ENCODE measurements around the gene CIRBP. TPM values are rescaled to one million over a fixed set of nuclear protein-coding genes. Genes with fewer than 3 reads are reported as not detected.

The CIRBP gene
- total and polyA plus RNA-seq, 2 donors (not counting 1 experiment from before 2014, with no cell fraction given), result 104 to 298 TPM

GRCh38 chr19:1260749-1261537, 8.2 kb upstream of the CIRBP start:
- H3K9ac ChIP-seq (ENCODE audit: insufficient read depth, low read length), result peak overlapping the region; percentile 92
- H3K27me3 ChIP-seq (ENCODE audit: control insufficient read depth, insufficient read depth, low read length), result no peaks in the 10 kb centered on the region
- peak; percentile 90 to 96 for DNase-seq (ENCODE audit: low read depth in 2 of 2)
- no peak overlapping the region for H2AFZ ChIP-seq (ENCODE audit: low read length)
- H4K20me1 ChIP-seq (ENCODE audit: control insufficient read depth, extremely low read depth, insufficient read depth, low read length), result no peaks in the 10 kb centered on the region
- peak overlapping the region; percentile 95 for H3K27ac ChIP-seq (ENCODE audit: insufficient read depth, low read length)
- peak overlapping the region; percentile 91 for H3K4me2 ChIP-seq (ENCODE audit: extremely low read depth, insufficient read depth, low read length)
- peaks cover 17% of the 10 kb centered on the region for H3K36me3 ChIP-seq (ENCODE audit: control insufficient read depth, insufficient read depth, low read length)
- TF ChIP-seq EZH2 (IDR thresholded peaks at IDR 0.05; ENCODE audit: low read length, missing control alignments), result no peak
- TF ChIP-seq, protein P1, sequence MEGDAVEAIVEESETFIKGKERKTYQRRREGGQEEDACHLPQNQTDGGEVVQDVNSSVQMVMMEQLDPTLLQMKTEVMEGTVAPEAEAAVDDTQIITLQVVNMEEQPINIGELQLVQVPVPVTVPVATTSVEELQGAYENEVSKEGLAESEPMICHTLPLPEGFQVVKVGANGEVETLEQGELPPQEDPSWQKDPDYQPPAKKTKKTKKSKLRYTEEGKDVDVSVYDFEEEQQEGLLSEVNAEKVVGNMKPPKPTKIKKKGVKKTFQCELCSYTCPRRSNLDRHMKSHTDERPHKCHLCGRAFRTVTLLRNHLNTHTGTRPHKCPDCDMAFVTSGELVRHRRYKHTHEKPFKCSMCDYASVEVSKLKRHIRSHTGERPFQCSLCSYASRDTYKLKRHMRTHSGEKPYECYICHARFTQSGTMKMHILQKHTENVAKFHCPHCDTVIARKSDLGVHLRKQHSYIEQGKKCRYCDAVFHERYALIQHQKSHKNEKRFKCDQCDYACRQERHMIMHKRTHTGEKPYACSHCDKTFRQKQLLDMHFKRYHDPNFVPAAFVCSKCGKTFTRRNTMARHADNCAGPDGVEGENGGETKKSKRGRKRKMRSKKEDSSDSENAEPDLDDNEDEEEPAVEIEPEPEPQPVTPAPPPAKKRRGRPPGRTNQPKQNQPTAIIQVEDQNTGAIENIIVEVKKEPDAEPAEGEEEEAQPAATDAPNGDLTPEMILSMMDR (conservative IDR thresholded peaks at IDR 0.05 in 1 of 2, IDR thresholded peaks at IDR 0.05 in 1 of 2; ENCODE audit: low read depth in 1 of 2, low read length in 2 of 2), result no peak
- H3K9me3 ChIP-seq (ENCODE audit: control insufficient read depth, insufficient read depth, low read depth, low read length), result no peaks in the 10 kb centered on the region
- peaks cover 18% of the 10 kb centered on the region for H3K79me2 ChIP-seq (ENCODE audit: control insufficient read depth, insufficient read depth, low read length)
- H3K4me1 ChIP-seq (ENCODE audit: control insufficient read depth, extremely low read depth, insufficient read depth, low read length), result peaks cover 53% of the 10 kb centered on the region
- H3K4me3 ChIP-seq (replicated peaks in 1 of 4; ENCODE audit: control extremely low read depth in 1 of 4, insufficient read depth in 1 of 4, low read depth in 3 of 4, low read length in 4 of 4), result peak overlapping the region; percentile 50 to 72 (median 60)

DNA sequence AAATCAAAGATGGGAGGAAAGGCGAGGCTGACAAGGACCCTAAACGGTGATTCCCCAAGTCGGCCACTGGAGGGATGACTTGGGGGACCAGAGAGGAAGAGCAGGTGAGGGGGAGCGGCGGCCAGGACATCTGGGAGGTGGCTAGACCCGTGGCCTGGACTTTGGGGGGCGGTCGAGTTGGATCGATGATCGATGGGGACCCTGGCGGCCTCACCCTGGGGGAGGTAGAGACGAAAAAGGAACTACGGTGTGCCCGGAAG, 7.7 kb upstream of the CIRBP start:
- Histone ChIP-seq H3K27ac (ENCODE audit: insufficient read depth, low read length) (peak overlapping the region; percentile 95), H3K4me3 (replicated peaks in 1 of 4; ENCODE audit: control extremely low read depth in 1 of 4, insufficient read depth in 1 of 4, low read depth in 3 of 4, low read length in 4 of 4) (peak overlapping the region; percentile 50 to 72 (median 60)), H3K79me2 (ENCODE audit: control insufficient read depth, insufficient read depth, low read length) (peaks cover 16% of the 10 kb centered on the region), H3K4me2 (ENCODE audit: extremely low read depth, insufficient read depth, low read length) (peak overlapping the region; percentile 91), H2AFZ (ENCODE audit: low read length) (no peak overlapping the region), H3K4me1 (ENCODE audit: control insufficient read depth, extremely low read depth, insufficient read depth, low read length) (peaks cover 56% of the 10 kb centered on the region), H3K9ac (ENCODE audit: insufficient read depth, low read length) (peak overlapping the region; percentile 92), H3K36me3 (ENCODE audit: control insufficient read depth, insufficient read depth, low read length) (peaks cover 15% of the 10 kb centered on the region), H4K20me1 (ENCODE audit: control insufficient read depth, extremely low read depth, insufficient read depth, low read length) (no peaks in the 10 kb centered on the region), H3K27me3 (ENCODE audit: control insufficient read depth, insufficient read depth, low read length) (no peaks in the 10 kb centered on the region), H3K9me3 (ENCODE audit: control insufficient read depth, insufficient read depth, low read depth, low read length) (no peaks in the 10 kb centered on the region)
- no peak for TF ChIP-seq EZH2 (IDR thresholded peaks at IDR 0.05; ENCODE audit: low read length, missing control alignments)
- TF ChIP-seq, protein P1 (conservative IDR thresholded peaks at IDR 0.05 in 1 of 2, IDR thresholded peaks at IDR 0.05 in 1 of 2; ENCODE audit: low read depth in 1 of 2, low read length in 2 of 2), result no peak
- DNase-seq (ENCODE audit: low read depth in 2 of 2), result no peak

DNA sequence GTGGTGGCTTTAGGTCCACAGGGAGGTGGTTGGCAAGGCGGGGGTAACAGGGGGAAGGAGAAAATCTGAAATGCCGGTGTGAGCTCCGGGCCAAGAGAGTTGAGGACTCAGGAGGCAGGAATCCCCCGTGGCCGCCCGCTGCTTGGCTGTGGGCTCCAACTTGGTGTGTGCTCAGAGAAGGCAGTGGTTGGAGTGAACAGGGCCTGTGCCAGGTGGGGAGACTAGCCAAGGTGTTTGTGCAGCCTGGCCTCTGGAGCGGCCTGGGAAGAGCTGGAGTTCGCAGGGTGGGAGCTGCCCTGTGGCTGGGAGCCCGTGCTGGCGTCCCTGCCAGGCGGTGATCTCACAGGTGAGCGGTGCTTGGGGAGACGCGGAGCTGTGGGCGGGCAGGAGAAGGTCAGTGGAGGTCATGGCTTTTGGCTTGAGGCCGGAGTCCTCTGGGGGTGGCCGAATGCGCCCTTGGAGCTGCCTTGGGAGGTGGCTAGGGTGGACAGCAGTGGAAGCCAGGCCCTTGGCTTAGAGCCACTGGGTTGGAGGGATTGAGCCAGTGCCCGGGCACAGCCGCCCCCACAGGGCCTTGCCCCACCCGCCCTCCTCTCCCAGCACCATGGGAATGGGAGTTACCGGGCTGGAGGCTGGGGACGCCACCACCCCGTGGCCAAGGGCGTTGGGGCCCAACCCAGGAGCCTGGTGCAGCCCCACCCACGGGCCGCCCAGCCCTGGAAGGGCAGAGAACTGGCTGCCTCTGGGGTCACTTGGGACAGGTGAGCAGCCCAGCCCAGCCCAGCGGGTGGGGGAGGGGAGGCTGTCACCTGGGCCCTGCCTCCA, 7.1 kb upstream of the CIRBP start:
- no peak for TF ChIP-seq EZH2 (IDR thresholded peaks at IDR 0.05; ENCODE audit: low read length, missing control alignments)
- TF ChIP-seq, protein P1 (conservative IDR thresholded peaks at IDR 0.05 in 1 of 2, IDR thresholded peaks at IDR 0.05 in 1 of 2; ENCODE audit: low read depth in 1 of 2, low read length in 2 of 2), result no peak
- Histone ChIP-seq H3K36me3 (ENCODE audit: control insufficient read depth, insufficient read depth, low read length) (peaks cover 10% of the 10 kb centered on the region), H3K27me3 (ENCODE audit: control insufficient read depth, insufficient read depth, low read length) (no peaks in the 10 kb centered on the region), H3K27ac (ENCODE audit: insufficient read depth, low read length) (peak overlapping the region; percentile 95), H3K4me1 (ENCODE audit: control insufficient read depth, extremely low read depth, insufficient read depth, low read length) (peaks cover 54% of the 10 kb centered on the region), H3K79me2 (ENCODE audit: control insufficient read depth, insufficient read depth, low read length) (peaks cover 11% of the 10 kb centered on the region), H3K9ac (ENCODE audit: insufficient read depth, low read length) (peak overlapping the region; percentile 92), H2AFZ (ENCODE audit: low read length) (no peak overlapping the region), H4K20me1 (ENCODE audit: control insufficient read depth, extremely low read depth, insufficient read depth, low read length) (no peaks in the 10 kb centered on the region), H3K4me2 (ENCODE audit: extremely low read depth, insufficient read depth, low read length) (peak overlapping the region; percentile 91), H3K4me3 (replicated peaks in 1 of 4; ENCODE audit: control extremely low read depth in 1 of 4, insufficient read depth in 1 of 4, low read depth in 3 of 4, low read length in 4 of 4) (peak overlapping the region in 3 of 4 experiments; percentile 50 to 72 (median 60)), H3K9me3 (ENCODE audit: control insufficient read depth, insufficient read depth, low read depth, low read length) (no peaks in the 10 kb centered on the region)
- peak in 1 of 2 donors; percentile 83 for DNase-seq (ENCODE audit: low read depth in 2 of 2)
